Lung (tissue), 12 donors: ENCODE data around the gene RASSF5. TPM values are rescaled to one million over a fixed set of nuclear protein-coding genes. Genes with fewer than 3 reads are reported as not detected.

Experiments
- ATAC-seq: fragments of 200-7000 bp; cut with Tn5 transposase; one replicate; pipeline ENCODE4 v1.9.1; 2020; ENCODE audit warnings: moderate number of reproducible peaks; ENCODE audit not compliant: insufficient read depth, low FRiP score
- DNase-seq, 3 donors: peaks; one replicate each; pipeline ENCODE4 v3.0.0-alpha.2; 2013 to 2017
- H3K27ac ChIP-seq, 2 donors: one replicate each; pipeline ENCODE4 v1.5.1; 2013; ENCODE audit warnings: mild to moderate bottlenecking in 2 of 2, moderate library complexity in 2 of 2, control low read depth in 1 of 2, inconsistent platforms in 1 of 2, low read depth in 1 of 2, low read length in 1 of 2
- H3K27me3 ChIP-seq, 3 donors: one replicate each; pipeline ENCODE4 v1.5.1; 2013; ENCODE audit warnings: low read length in 2 of 3; ENCODE audit not compliant: control insufficient read depth in 3 of 3, insufficient read depth in 3 of 3
- H3K36me3 ChIP-seq, 4 donors: one replicate each; pipeline ENCODE4 v1.5.1; 2013; ENCODE audit warnings: low read length in 4 of 4, mild to moderate bottlenecking in 1 of 4, moderate library complexity in 1 of 4; ENCODE audit not compliant: control insufficient read depth in 4 of 4, insufficient read depth in 4 of 4
- H3K4me1 ChIP-seq, 5 donors: one replicate each; pipeline ENCODE4 v1.5.1; 2013; ENCODE audit warnings: low read length in 5 of 5, mild to moderate bottlenecking in 2 of 5, moderate library complexity in 1 of 5; ENCODE audit not compliant: control insufficient read depth in 5 of 5, insufficient read depth in 5 of 5
- H3K4me3 ChIP-seq: one replicate; pipeline ENCODE4 v1.5.1; 2013; ENCODE audit warnings: mild to moderate bottlenecking, control low read depth, moderate library complexity
- H3K9ac ChIP-seq, 2 donors: one replicate each; pipeline ENCODE4 v1.5.1; 2013; ENCODE audit warnings: low read length in 2 of 2, control low read depth in 1 of 2; ENCODE audit not compliant: insufficient read depth in 1 of 2
- H3K9me3 ChIP-seq, 4 donors: one replicate each; pipeline ENCODE4 v1.5.1; 2013; ENCODE audit warnings: low read length in 3 of 4, mild to moderate bottlenecking in 1 of 4, moderate library complexity in 1 of 4; ENCODE audit not compliant: control insufficient read depth in 4 of 4, insufficient read depth in 3 of 4
- CTCF ChIP-seq: IDR thresholded peaks from 2 replicates; pipeline ENCODE4 v1.5.1; 2012; ENCODE audit warnings: mild to moderate bottlenecking; ENCODE audit errors: control extremely low read depth, extremely low read depth
- WGBS, 2 donors: extraction: QIAGEN DNeasy Blood & Tissue Kit; methylation state at CpG; one replicate each; pipeline ENCODE4 v1.1.7; 2013; 5-methylcytosine and 5-hydroxymethylcytosine counted together
- polyA plus RNA-seq, 2 donors: library from polyadenylated mRNA; stranded (reverse); fragments of 200-250 nt; gene quantifications; one replicate each; pipeline ENCODE4 v1.2.1, GENCODE V29; 2013
- total RNA-seq, 2 donors: library from RNA; depleted of rRNA in 1 of 2; stranded (reverse); fragments of >200 nt in 1 of 2; gene quantifications; one replicate each; pipeline ENCODE4 v1.2.1, GENCODE V29; 2014 to 2021
- donor health status: control.
- donor health status: control.
- donor health status: Bipolar disorder and iron deficiency.
- donor health status: healthy.
- donor health status: DM: yes; HTN: yes; CAD: no.

RASSF5 gene
- total and polyA plus RNA-seq, 4 donors: 10.3 to 38.2 (median 30.7) TPM

- Histone ChIP-seq H3K27me3 (no peaks in the 10 kb centered on the region), H3K36me3 (peaks cover 12 to 38% (median 16%) of the 10 kb centered on the region in 4 donors), H3K4me1 (peaks cover 0 to 18% (median 11%) of the 10 kb centered on the region in 5 donors), H3K9ac (no peak overlapping the region), H3K27ac (no peak overlapping the region), H3K4me3 (no peak overlapping the region), H3K9me3 (no peaks in the 10 kb centered on the region)
- ATAC-seq: no peak
- no peak for TF ChIP-seq CTCF
- WGBS, 2 donors: 80 to 85% methylated on average over 13 of the region's 13 CpGs
- peak in 1 of 3 donors; percentile 48 for DNase-seq
Measured at GRCh38 chr1:206586501-206587445, 79.4 kb downstream of the RASSF5 start.

GRCh38 chr1:206587904-206588303, 80.6 kb downstream of the RASSF5 start:
- TF ChIP-seq CTCF: no peak
- WGBS, 2 donors: 89 to 92% methylated on average over 14 of the region's 14 CpGs
- no peak overlapping the region for H3K9ac ChIP-seq
- DNase-seq (no peak), ATAC-seq (no peak)
- no peak overlapping the region for H3K4me3 ChIP-seq
- H3K9me3 ChIP-seq: peaks cover 0 to 2% (median 0%) of the 10 kb centered on the region in 4 donors
- no peaks in the 10 kb centered on the region for H3K27me3 ChIP-seq
- peak overlapping the region in 1 of 2 donors; percentile 33 for H3K27ac ChIP-seq
- peaks cover 0 to 18% (median 11%) of the 10 kb centered on the region in 5 donors for H3K4me1 ChIP-seq
- peaks cover 17 to 48% (median 23%) of the 10 kb centered on the region in 4 donors for H3K36me3 ChIP-seq

GRCh38 chr1:206588492-206588891, 81.2 kb downstream of the RASSF5 start:
- Histone ChIP-seq H3K4me3 (no peak overlapping the region), H3K9ac (no peak overlapping the region), H3K27me3 (no peaks in the 10 kb centered on the region), H3K27ac (peak overlapping the region in 1 of 2 donors; percentile 46), H3K4me1 (peaks cover 0 to 18% (median 11%) of the 10 kb centered on the region in 5 donors), H3K36me3 (peaks cover 17 to 51% (median 23%) of the 10 kb centered on the region in 4 donors), H3K9me3 (peaks cover 0 to 2% (median 0%) of the 10 kb centered on the region in 4 donors)
- DNase-seq: no peak
- 82 to 89% methylated on average over 6 of the region's 6 CpGs for WGBS, 2 donors
- TF ChIP-seq CTCF: no peak
- no peak for ATAC-seq
